Chondrocyte (in vitro differentiated cells): ENCODE results near the gene SETBP1. TPM values are rescaled to one million over a fixed set of nuclear protein-coding genes. Genes with fewer than 3 reads are reported as not detected.

Source experiments
- DNase-seq: peaks from one replicate; pipeline ENCODE4 v3.0.0; 2021; ENCODE audit warnings: mixed read lengths, low spot score
- H3K27ac Mint-ChIP-seq: one replicate; pipeline ENCODE4 v1.8.0; 2021; ENCODE audit warnings: mild to moderate bottlenecking, moderate library complexity, mixed read lengths; ENCODE audit not compliant: unreplicated experiment
- H3K27me3 Mint-ChIP-seq: 2 replicates; pipeline ENCODE4 v1.8.0; 2021; ENCODE audit warnings: low read depth, mixed read lengths
- H3K36me3 Mint-ChIP-seq: 2 replicates; pipeline ENCODE4 v1.8.0; 2021; ENCODE audit warnings: low read depth, mixed read lengths
- H3K4me1 Mint-ChIP-seq: 2 replicates; pipeline ENCODE4 v1.8.0; 2021; ENCODE audit warnings: low read depth, mild to moderate bottlenecking, mixed read lengths
- H3K4me3 Mint-ChIP-seq: one replicate; pipeline ENCODE4 v1.8.0; 2021; ENCODE audit warnings: mild to moderate bottlenecking, moderate library complexity, mixed read lengths; ENCODE audit not compliant: unreplicated experiment
- H3K9me3 Mint-ChIP-seq: 2 replicates; pipeline ENCODE4 v1.8.0; 2021; ENCODE audit warnings: low read depth, mixed read lengths
- CTCF ChIP-seq: fragments of 200-600 bp; sonication (generic); IDR thresholded peaks from 2 replicates; pipeline ENCODE4 v1.5.0; 2021; ENCODE audit warnings: antibody characterized with exemption, mild to moderate bottlenecking, moderate library complexity
- total RNA-seq: library from RNA; stranded (reverse); gene quantifications from 3 replicates; pipeline ENCODE4 v1.2.1, GENCODE V29; 2021

Gene SETBP1
- total RNA-seq, 1 donor from 2014 or later = 29.3 TPM

- no peak for DNase-seq
- Mint-ChIP-seq H3K27ac (no peak overlapping the region), H3K9me3 (no peaks in the 10 kb centered on the region), H3K4me3 (no peak overlapping the region), H3K36me3 (no peaks in the 10 kb centered on the region), H3K27me3 (no peaks in the 10 kb centered on the region), H3K4me1 (peaks cover 3% of the 10 kb centered on the region)
- no peak for TF ChIP-seq CTCF
Observed at GRCh38 chr18:45024357-45025088, 343.8 kb downstream of the SETBP1 start.

- no peaks in the 10 kb centered on the region for H3K9me3 Mint-ChIP-seq
- H3K27ac Mint-ChIP-seq = no peak overlapping the region
- no peak for TF ChIP-seq CTCF
- H3K4me3 Mint-ChIP-seq = no peak overlapping the region
- no peaks in the 10 kb centered on the region for H3K27me3 Mint-ChIP-seq
- H3K36me3 Mint-ChIP-seq = no peaks in the 10 kb centered on the region
- H3K4me1 Mint-ChIP-seq = peaks cover 3% of the 10 kb centered on the region
- no peak for DNase-seq
Observed at GRCh38 chr18:45025089-45025450, 344.4 kb downstream of the SETBP1 start.

- no peaks in the 10 kb centered on the region for H3K4me1 Mint-ChIP-seq
- H3K4me3 Mint-ChIP-seq = no peak overlapping the region
- no peak for DNase-seq
- H3K27ac Mint-ChIP-seq = no peak overlapping the region
- no peaks in the 10 kb centered on the region for H3K36me3 Mint-ChIP-seq
- no peak for TF ChIP-seq CTCF
- no peaks in the 10 kb centered on the region for H3K9me3 Mint-ChIP-seq
- no peaks in the 10 kb centered on the region for H3K27me3 Mint-ChIP-seq
Observed at GRCh38 chr18:45026162-45026561, 345.5 kb downstream of the SETBP1 start.

GRCh38 chr18:45034179-45034578 lies 353.5 kb downstream of the SETBP1 start:
- H3K27ac Mint-ChIP-seq = no peak overlapping the region
- no peak overlapping the region for H3K4me3 Mint-ChIP-seq
- DNase-seq = no peak
- peaks cover 4% of the 10 kb centered on the region for H3K36me3 Mint-ChIP-seq
- no peaks in the 10 kb centered on the region for H3K27me3 Mint-ChIP-seq
- no peak for TF ChIP-seq CTCF
- no peaks in the 10 kb centered on the region for H3K4me1 Mint-ChIP-seq
- H3K9me3 Mint-ChIP-seq = no peaks in the 10 kb centered on the region

- H3K36me3 Mint-ChIP-seq = peaks cover 9% of the 10 kb centered on the region
- no peak for DNase-seq
- no peak overlapping the region for H3K27ac Mint-ChIP-seq
- no peaks in the 10 kb centered on the region for H3K9me3 Mint-ChIP-seq
- TF ChIP-seq CTCF = no peak
- H3K4me3 Mint-ChIP-seq = no peak overlapping the region
- H3K4me1 Mint-ChIP-seq = no peaks in the 10 kb centered on the region
- H3K27me3 Mint-ChIP-seq = no peaks in the 10 kb centered on the region
Observed at GRCh38 chr18:45037618-45038017, 356.9 kb downstream of the SETBP1 start.
